Liver (tissue), 9 donors: ENCODE results near the gene LGR4. TPM values are rescaled to one million over a fixed set of nuclear protein-coding genes. Genes with fewer than 3 reads are reported as not detected.

Source experiments
- DNase-seq: peaks from one replicate; pipeline ENCODE4 v3.0.0-alpha.2; 2017; ENCODE audit warnings: low spot score
- H3K27ac ChIP-seq, 2 donors: one replicate each; pipeline ENCODE4 v1.7.0; 2013; ENCODE audit warnings: inconsistent platforms in 2 of 2, low read length in 2 of 2, control low read depth in 1 of 2, low read depth in 1 of 2, mild to moderate bottlenecking in 1 of 2
- H3K27me3 ChIP-seq, 4 donors: one replicate each; pipeline versions ENCODE4 v1.6.1 to v1.7.0; 2013; ENCODE audit warnings: low read length in 3 of 4, inconsistent platforms in 1 of 4, mild to moderate bottlenecking in 1 of 4, moderate library complexity in 1 of 4; ENCODE audit not compliant: control insufficient read depth in 4 of 4, insufficient read depth in 4 of 4
- H3K36me3 ChIP-seq, 4 donors: one replicate each; pipeline versions ENCODE4 v1.6.1 to v1.7.0; 2013; ENCODE audit warnings: low read length in 3 of 4, mild to moderate bottlenecking in 3 of 4, low read depth in 1 of 4, moderate library complexity in 1 of 4; ENCODE audit not compliant: control insufficient read depth in 4 of 4, insufficient read depth in 3 of 4
- H3K4me1 ChIP-seq, 4 donors: one replicate each; pipeline versions ENCODE4 v1.6.1 to v1.7.0; 2013; ENCODE audit warnings: low read length in 3 of 4, mild to moderate bottlenecking in 3 of 4, moderate library complexity in 1 of 4; ENCODE audit not compliant: control insufficient read depth in 4 of 4, insufficient read depth in 4 of 4
- H3K4me3 ChIP-seq, 3 donors: one replicate each; pipeline versions ENCODE4 v1.6.1 to v1.7.0; 2013; ENCODE audit warnings: low read length in 3 of 3, control low read depth in 1 of 3, low read depth in 1 of 3, mild to moderate bottlenecking in 1 of 3
- H3K9ac ChIP-seq, 2 donors: one replicate each; pipeline ENCODE4 v1.7.0; 2013; ENCODE audit warnings: low read length in 2 of 2, mild to moderate bottlenecking in 2 of 2, moderate library complexity in 2 of 2, control low read depth in 1 of 2, low read depth in 1 of 2
- H3K9me3 ChIP-seq, 4 donors: one replicate each; pipeline versions ENCODE4 v1.6.1 to v1.7.0; 2013; ENCODE audit warnings: low read length in 3 of 4; ENCODE audit not compliant: control insufficient read depth in 4 of 4
- ATF3 ChIP-seq: IDR thresholded peaks from 2 replicates; pipeline ENCODE4 v1.6.1; 2016; ENCODE audit warnings: antibody characterized with exemption
- CTCF ChIP-seq: fragments of 150-350 bp; IDR thresholded peaks from 2 replicates; pipeline ENCODE4 v1.5.1; 2017; ENCODE audit warnings: improper control_type of control experiment, low read depth, low read length; ENCODE audit not compliant: missing input control
- EGR1 ChIP-seq, 2 donors: IDR thresholded peaks; 2 replicates each; pipeline ENCODE4 v1.6.1; 2016 to 2018; ENCODE audit warnings: antibody characterized with exemption in 2 of 2, low read depth in 2 of 2
- FOXA1 ChIP-seq: IDR thresholded peaks from 2 replicates; pipeline ENCODE4 v1.6.1; 2016; ENCODE audit warnings: antibody characterized with exemption
- FOXA2 ChIP-seq: IDR thresholded peaks from 2 replicates; pipeline ENCODE4 v1.6.1; 2016; ENCODE audit warnings: antibody characterized with exemption
- GABPA ChIP-seq, 2 donors: IDR thresholded peaks in 1 of 2; conservative IDR thresholded peaks in 1 of 2; 2 replicates each; pipeline ENCODE4 v1.6.1; 2016; ENCODE audit warnings: antibody characterized with exemption in 2 of 2, mild to moderate bottlenecking in 1 of 2, moderate library complexity in 1 of 2
- HNF4A ChIP-seq, 2 donors: conservative IDR thresholded peaks; 2 replicates each; pipeline ENCODE4 v1.6.1; 2016; ENCODE audit warnings: antibody characterized with exemption in 2 of 2, mild to moderate bottlenecking in 2 of 2
- HNF4G ChIP-seq: IDR thresholded peaks from 2 replicates; pipeline ENCODE4 v1.6.1; 2016; ENCODE audit warnings: antibody characterized with exemption
- JUND ChIP-seq, 2 donors: IDR thresholded peaks; 2 replicates each; pipeline ENCODE4 v1.6.1; 2016; ENCODE audit warnings: antibody characterized with exemption in 2 of 2
- MAX ChIP-seq: IDR thresholded peaks from 2 replicates; pipeline ENCODE4 v1.6.1; 2016; ENCODE audit warnings: antibody characterized with exemption
- NR2F2 ChIP-seq: IDR thresholded peaks from 2 replicates; pipeline ENCODE4 v1.6.1; 2016; ENCODE audit warnings: antibody characterized with exemption
- RAD21 ChIP-seq, 2 donors: IDR thresholded peaks; 2 replicates each; pipeline ENCODE4 v1.6.1; 2016; ENCODE audit warnings: antibody characterized with exemption in 2 of 2, mild to moderate bottlenecking in 2 of 2
- RXRA ChIP-seq, 2 donors: IDR thresholded peaks; 2 replicates each; pipeline ENCODE4 v1.6.1; 2017 to 2018; ENCODE audit warnings: antibody characterized with exemption in 2 of 2, mild to moderate bottlenecking in 1 of 2
- SP1 ChIP-seq: IDR thresholded peaks from 2 replicates; pipeline ENCODE4 v1.6.1; 2018; ENCODE audit warnings: antibody characterized with exemption, mild to moderate bottlenecking
- TAF1 ChIP-seq: conservative IDR thresholded peaks from 2 replicates; pipeline ENCODE4 v1.6.1; 2016; ENCODE audit warnings: antibody characterized with exemption, mild to moderate bottlenecking
- YY1 ChIP-seq: IDR thresholded peaks from 2 replicates; pipeline ENCODE4 v1.6.1; 2016; ENCODE audit warnings: antibody characterized with exemption, mild to moderate bottlenecking
- ZBTB33 ChIP-seq: IDR thresholded peaks from 2 replicates; pipeline ENCODE4 v1.6.1; 2016; ENCODE audit warnings: antibody characterized with exemption
- WGBS: extraction: QIAGEN DNeasy Blood & Tissue Kit; methylation state at CpG from one replicate; pipeline ENCODE4 v1.1.7; 2013; 5-methylcytosine and 5-hydroxymethylcytosine counted together
- polyA plus RNA-seq, 2 donors: library from polyadenylated mRNA; stranded (reverse) in 1 of 2; unstranded in 1 of 2; fragments of 200-250 nt in 1 of 2; fragments of >200 nt in 1 of 2; fragmentation: Nextera tagmentation in 1 of 2; extraction: Ambion mirVana in 1 of 2; gene quantifications; one replicate each; pipeline versions ENCODE4 v1.2.1 to v1.2.3, GENCODE V29; 2013 to 2015
- total RNA-seq, 2 donors: library from RNA; depleted of rRNA; stranded (reverse); fragments of >200 nt; gene quantifications; one replicate each; pipeline ENCODE4 v1.2.3, GENCODE V29; 2014
- donor health status: healthy.
- donor health status: healthy.
- donor health status: healthy.
- donor health status: healthy.
- donor health status: healthy.

LGR4 gene
- total and polyA plus RNA-seq, 4 donors, result 13.7 to 95.3 (median 42.5) TPM

- Histone ChIP-seq H3K4me1 (peaks cover 8 to 52% (median 28%) of the 10 kb centered on the region in 4 donors), H3K27me3 (no peaks in the 10 kb centered on the region), H3K9me3 (no peaks in the 10 kb centered on the region), H3K27ac (peak overlapping the region in 1 of 2 donors; percentile 57), H3K9ac (no peak overlapping the region), H3K36me3 (no peaks in the 10 kb centered on the region), H3K4me3 (no peak overlapping the region)
- WGBS, result 95% methylated on average over 2 of the region's 2 CpGs
- no peak for DNase-seq
- TF ChIP-seq MAX (no peak), NR2F2 (no peak), YY1 (no peak), ZBTB33 (no peak), JUND (IDR thresholded peaks at IDR 0.05) (no peak), EGR1 (IDR thresholded peaks at IDR 0.05; ENCODE audit: low read depth in 2 of 2) (no peak), FOXA2 (no peak), GABPA (IDR thresholded peaks at IDR 0.05 in 1 of 2, conservative IDR thresholded peaks at IDR 0.05 in 1 of 2) (no peak), SP1 (no peak), RAD21 (IDR thresholded peaks at IDR 0.05) (no peak), HNF4A (conservative IDR thresholded peaks at IDR 0.05) (no peak), CTCF (no peak), RXRA (IDR thresholded peaks at IDR 0.05) (no peak), TAF1 (no peak), FOXA1 (no peak)
These were observed 69.4 kb downstream of the LGR4 start for GRCh38 chr11:27403195-27403594.

GRCh38 chr11:27402450-27402849 lies 70.1 kb downstream of the LGR4 start:
- 75% methylated on average over 2 of the region's 2 CpGs for WGBS
- Histone ChIP-seq H3K9me3 (no peaks in the 10 kb centered on the region), H3K27ac (peak overlapping the region; percentile 70 to 80)

More at GRCh38 chr11:27402450-27402849, 70.1 kb downstream of the LGR4 start:
- Histone ChIP-seq H3K4me3 (no peak overlapping the region), H3K4me1 (peaks cover 7 to 59% (median 32%) of the 10 kb centered on the region in 4 donors), H3K27me3 (no peaks in the 10 kb centered on the region), H3K9ac (no peak overlapping the region), H3K36me3 (no peaks in the 10 kb centered on the region)
- TF ChIP-seq ATF3 (no peak), GABPA (IDR thresholded peaks at IDR 0.05 in 1 of 2, conservative IDR thresholded peaks at IDR 0.05 in 1 of 2) (no peak), TAF1 (no peak), FOXA2 (no peak), HNF4G (no peak), NR2F2 (no peak)
- DNase-seq, result no peak
